HepG2 (cell line): Measurements from ENCODE around the gene SLC1A4. TPM values are rescaled to one million over a fixed set of nuclear protein-coding genes. Genes with fewer than 3 reads are reported as not detected.
A peak's percentile ranks its signal among the peaks of the same experiment; 100 is the strongest.

Source experiments
- ADNP ChIP-seq: sonication (generic); formaldehyde crosslinking; IDR thresholded peaks from 2 replicates; pipeline ENCODE4 v1.4.0; 2020; ENCODE audit warnings: missing genetic modification reagents
- DNMT1 ChIP-seq: sonication (generic); formaldehyde crosslinking; IDR thresholded peaks from 2 replicates; pipeline ENCODE4 v1.5.1; 2020; ENCODE audit warnings: mild to moderate bottlenecking, missing genetic modification reagents
- GFI1 ChIP-seq: sonication (generic); formaldehyde crosslinking; IDR thresholded peaks from 2 replicates; pipeline ENCODE4 v1.5.0; 2020; ENCODE audit warnings: missing genetic modification reagents, mild to moderate bottlenecking, borderline replicate concordance
- HDAC2 ChIP-seq: sonication (generic); formaldehyde crosslinking; IDR thresholded peaks from 2 replicates; pipeline ENCODE4 v1.4.0; 2020; ENCODE audit warnings: missing genetic modification reagents
- MTF2 ChIP-seq: sonication (generic); formaldehyde crosslinking; IDR thresholded peaks from 2 replicates; pipeline ENCODE4 v1.5.0; 2020; ENCODE audit warnings: missing genetic modification reagents, borderline replicate concordance
- NBN ChIP-seq: fragments of 450-650 bp; conservative IDR thresholded peaks from 2 replicates; pipeline ENCODE4 v1.6.1; 2017
- NFATC3 ChIP-seq: sonication (generic); formaldehyde crosslinking; IDR thresholded peaks from 2 replicates; pipeline ENCODE4 v1.5.1; 2020; ENCODE audit warnings: mild to moderate bottlenecking, missing genetic modification reagents
- NFKBIZ ChIP-seq: IDR thresholded peaks from 2 replicates; pipeline ENCODE4 v1.6.1; 2018; ENCODE audit warnings: missing genetic modification reagents, missing compliant biosample characterization
- POLR2AphosphoS2 ChIP-seq: IDR thresholded peaks from 2 replicates; pipeline ENCODE4 v1.6.1; 2011; ENCODE audit warnings: low read depth, low read length, improper control_type of control experiment
- POLR2AphosphoS5 ChIP-seq: IDR thresholded peaks from 2 replicates; pipeline ENCODE4 v1.6.1; 2012; ENCODE audit warnings: low read depth, low read length
- POLR2G ChIP-seq: fragments of 200-400 bp; formaldehyde crosslinking; IDR thresholded peaks from 2 replicates; pipeline ENCODE4 v1.6.1; 2018; ENCODE audit warnings: mild to moderate bottlenecking, low read depth, low read length, moderate library complexity
- RFX3 ChIP-seq: IDR thresholded peaks from 2 replicates; pipeline ENCODE4 v1.6.1; 2016; ENCODE audit warnings: missing biosample characterization, missing genetic modification reagents
- SAP130 ChIP-seq: IDR thresholded peaks from 2 replicates; pipeline ENCODE4 v1.6.1; 2016; ENCODE audit warnings: low read depth
- SMARCC2 ChIP-seq: fragments of 450-650 bp; IDR thresholded peaks from 2 replicates; pipeline ENCODE4 v1.6.1; 2017; ENCODE audit warnings: antibody characterized with exemption, mild to moderate bottlenecking
- SOX6 ChIP-seq, 2 experiments: fragments of 450-650 bp in 1 of 2; sonication (generic) in 1 of 2; formaldehyde crosslinking in 1 of 2; IDR thresholded peaks; 2 replicates each; pipeline versions ENCODE4 v1.4.0 to v1.6.1; 2017 to 2020; ENCODE audit warnings: antibody characterized with exemption in 1 of 2, mild to moderate bottlenecking in 1 of 2, missing genetic modification reagents in 1 of 2
- SRF ChIP-seq: IDR thresholded peaks from 2 replicates; pipeline ENCODE4 v1.6.1; 2011; ENCODE audit warnings: mild to moderate bottlenecking, low read depth, low read length, moderate library complexity
- ZBTB38 ChIP-seq: sonication (generic); formaldehyde crosslinking; IDR thresholded peaks from 2 replicates; pipeline ENCODE4 v1.5.1; 2020; ENCODE audit warnings: mild to moderate bottlenecking, missing genetic modification reagents
- ZFYVE20 ChIP-seq: sonication (generic); formaldehyde crosslinking; IDR thresholded peaks from 2 replicates; pipeline ENCODE4 v1.8.0; 2023; ENCODE audit warnings: low read depth, mild to moderate bottlenecking, moderate library complexity, missing genetic modification reagents, borderline replicate concordance
- ZNF317 ChIP-seq: sonication (generic); formaldehyde crosslinking; IDR thresholded peaks from 2 replicates; pipeline ENCODE4 v1.5.0; 2020; ENCODE audit warnings: mild to moderate bottlenecking, missing genetic modification reagents
- ZNF580 ChIP-seq: IDR thresholded peaks from 2 replicates; pipeline ENCODE4 v1.6.1; 2016; ENCODE audit warnings: low read depth, borderline replicate concordance
- ZNF749 ChIP-seq: sonication (generic); formaldehyde crosslinking; IDR thresholded peaks from 2 replicates; pipeline ENCODE4 v1.8.0; 2022; ENCODE audit warnings: mild to moderate bottlenecking, missing genetic modification reagents, moderate library complexity, borderline replicate concordance
- ZNF766 ChIP-seq: sonication (generic); formaldehyde crosslinking; IDR thresholded peaks from 2 replicates; pipeline ENCODE4 v1.5.0; 2020; ENCODE audit warnings: missing genetic modification reagents, borderline replicate concordance
- ZNF781 ChIP-seq: sonication (generic); formaldehyde crosslinking; IDR thresholded peaks from 2 replicates; pipeline ENCODE4 v1.5.1; 2020; ENCODE audit warnings: borderline replicate concordance, mild to moderate bottlenecking, missing genetic modification reagents; ENCODE audit errors: not compliant biosample characterization
- ZNF883 ChIP-seq: sonication (generic); formaldehyde crosslinking; IDR thresholded peaks from 2 replicates; pipeline ENCODE4 v1.5.1; 2020; ENCODE audit warnings: mild to moderate bottlenecking, missing genetic modification reagents; ENCODE audit errors: not compliant biosample characterization
- polyA plus RNA-seq, 8 experiments: library from polyadenylated mRNA; depleted of rRNA in 3 of 8; stranded (reverse) in 7 of 8; unstranded in 1 of 8; fragments of >200 nt; fragmentation: Illumina TruSeq in 4 of 8; extraction: Trizol in 4 of 8; gene quantifications; 2 replicates each; pipeline versions ENCODE4 v1.2.1 to v1.2.3, GENCODE V29; 2011 to 2016; ENCODE audit warnings: low read depth in 4 of 8, missing spikeins in 1 of 8, mixed read lengths in 1 of 8; ENCODE audit not compliant: insufficient read depth in 1 of 8
- total RNA-seq, 5 experiments: library from RNA; depleted of rRNA; stranded (reverse); fragments of >200 nt; fragmentation: Illumina TruSeq; extraction: Trizol; gene quantifications; 2 replicates each; pipeline ENCODE4 v1.2.3, GENCODE V29; 2016; ENCODE audit warnings: low read depth in 1 of 5
- TF ChIP-seq, protein P1 (sequence below), 2 experiments: fragments of 450-650 bp in 1 of 2; sonication (generic) in 1 of 2; formaldehyde crosslinking; IDR thresholded peaks; 2 replicates each; pipeline versions ENCODE4 v1.5.0 to v1.8.0; 2020 to 2022; ENCODE audit warnings: mild to moderate bottlenecking in 1 of 2, missing genetic modification reagents in 1 of 2
- TF ChIP-seq, protein P2 (sequence below): sonication (generic); formaldehyde crosslinking; IDR thresholded peaks from 2 replicates; pipeline ENCODE4 v1.8.0; 2022; ENCODE audit warnings: mild to moderate bottlenecking, missing genetic modification reagents, moderate library complexity
- TF ChIP-seq, protein P3 (sequence below): sonication (generic); formaldehyde crosslinking; IDR thresholded peaks from 2 replicates; pipeline ENCODE4 v1.4.0; 2020; ENCODE audit warnings: missing genetic modification reagents

SLC1A4 gene
- total and polyA plus RNA-seq, 2 of the 13 experiments (the other 11 are each of a cell fraction or from before 2014, with no cell fraction given) = 21.0 to 39.6 TPM

GRCh38 chr2:64943387-64944150 lies 45.6 kb upstream of the SLC1A4 start (continued):
- TF ChIP-seq ZFYVE20 (CRISPR knock-in tag) = no peak
- TF ChIP-seq, protein P1, sequence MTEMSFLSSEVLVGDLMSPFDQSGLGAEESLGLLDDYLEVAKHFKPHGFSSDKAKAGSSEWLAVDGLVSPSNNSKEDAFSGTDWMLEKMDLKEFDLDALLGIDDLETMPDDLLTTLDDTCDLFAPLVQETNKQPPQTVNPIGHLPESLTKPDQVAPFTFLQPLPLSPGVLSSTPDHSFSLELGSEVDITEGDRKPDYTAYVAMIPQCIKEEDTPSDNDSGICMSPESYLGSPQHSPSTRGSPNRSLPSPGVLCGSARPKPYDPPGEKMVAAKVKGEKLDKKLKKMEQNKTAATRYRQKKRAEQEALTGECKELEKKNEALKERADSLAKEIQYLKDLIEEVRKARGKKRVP (CRISPR knock-in tag; IDR thresholded peaks at IDR 0.05) = peak in 1 of 2 experiments; percentile 67; a peak in 2 of 4 replicates
- TF ChIP-seq POLR2AphosphoS2 = no peak
- peak; percentile 72; the same call in 1 of the 2 replicates for TF ChIP-seq GFI1 (CRISPR knock-in tag)
- no peak for TF ChIP-seq SRF
- TF ChIP-seq NFKBIZ (CRISPR knock-in tag) = 0 out of 2 replicates have a peak, but pooled peaks have one; percentile 39
- TF ChIP-seq MTF2 = no peak
- TF ChIP-seq ZNF580 (CRISPR knock-in tag) = no peak; the same call in 1 of the 2 replicates
- TF ChIP-seq ADNP (CRISPR knock-in tag) = no peak
- TF ChIP-seq, protein P2, sequence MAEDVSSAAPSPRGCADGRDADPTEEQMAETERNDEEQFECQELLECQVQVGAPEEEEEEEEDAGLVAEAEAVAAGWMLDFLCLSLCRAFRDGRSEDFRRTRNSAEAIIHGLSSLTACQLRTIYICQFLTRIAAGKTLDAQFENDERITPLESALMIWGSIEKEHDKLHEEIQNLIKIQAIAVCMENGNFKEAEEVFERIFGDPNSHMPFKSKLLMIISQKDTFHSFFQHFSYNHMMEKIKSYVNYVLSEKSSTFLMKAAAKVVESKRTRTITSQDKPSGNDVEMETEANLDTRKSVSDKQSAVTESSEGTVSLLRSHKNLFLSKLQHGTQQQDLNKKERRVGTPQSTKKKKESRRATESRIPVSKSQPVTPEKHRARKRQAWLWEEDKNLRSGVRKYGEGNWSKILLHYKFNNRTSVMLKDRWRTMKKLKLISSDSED (CRISPR knock-in tag) = no peak
- TF ChIP-seq SAP130 (CRISPR knock-in tag) = peak; percentile 90
- TF ChIP-seq, protein P3, sequence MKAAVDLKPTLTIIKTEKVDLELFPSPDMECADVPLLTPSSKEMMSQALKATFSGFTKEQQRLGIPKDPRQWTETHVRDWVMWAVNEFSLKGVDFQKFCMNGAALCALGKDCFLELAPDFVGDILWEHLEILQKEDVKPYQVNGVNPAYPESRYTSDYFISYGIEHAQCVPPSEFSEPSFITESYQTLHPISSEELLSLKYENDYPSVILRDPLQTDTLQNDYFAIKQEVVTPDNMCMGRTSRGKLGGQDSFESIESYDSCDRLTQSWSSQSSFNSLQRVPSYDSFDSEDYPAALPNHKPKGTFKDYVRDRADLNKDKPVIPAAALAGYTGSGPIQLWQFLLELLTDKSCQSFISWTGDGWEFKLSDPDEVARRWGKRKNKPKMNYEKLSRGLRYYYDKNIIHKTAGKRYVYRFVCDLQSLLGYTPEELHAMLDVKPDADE = no peak
- no peak for TF ChIP-seq POLR2G
- no peak for TF ChIP-seq ZNF781 (CRISPR knock-in tag)
- TF ChIP-seq ZNF883 (CRISPR knock-in tag) = no peak
- no peak for TF ChIP-seq DNMT1 (CRISPR knock-in tag)
- TF ChIP-seq SOX6 (IDR thresholded peaks at IDR 0.05) = no peak
- TF ChIP-seq SOX6 (CRISPR knock-in tag; IDR thresholded peaks at IDR 0.05) = peak; percentile 83
- no peak for TF ChIP-seq SMARCC2
- TF ChIP-seq RFX3 (CRISPR knock-in tag) = no peak
- TF ChIP-seq ZNF317 (CRISPR knock-in tag) = peak; percentile 60; the same call in 1 of the 2 replicates
- TF ChIP-seq POLR2AphosphoS5 = no peak
- TF ChIP-seq NBN = no peak
- peak; percentile 63; the same call in 1 of the 2 replicates for TF ChIP-seq HDAC2 (CRISPR knock-in tag)
- TF ChIP-seq ZBTB38 = no peak
- TF ChIP-seq NFATC3 (CRISPR knock-in tag) = no peak
- no peak for TF ChIP-seq ZNF766
- TF ChIP-seq ZNF749 (CRISPR knock-in tag) = no peak
